SW 1271 (cell line): Measurements from ENCODE around the gene NEU4.
"Not testable (repeated sequence)": the region's sequence is repeated elsewhere in the genome, so short reads cannot be mapped to it uniquely, and the experiment has no call there.

ENCODE experiments used
- DNase-seq, 2 experiments: peaks; one replicate each; lab custom pipeline; 2025; lab: John Stamatoyannopoulos, UW

Gene NEU4, protein sequence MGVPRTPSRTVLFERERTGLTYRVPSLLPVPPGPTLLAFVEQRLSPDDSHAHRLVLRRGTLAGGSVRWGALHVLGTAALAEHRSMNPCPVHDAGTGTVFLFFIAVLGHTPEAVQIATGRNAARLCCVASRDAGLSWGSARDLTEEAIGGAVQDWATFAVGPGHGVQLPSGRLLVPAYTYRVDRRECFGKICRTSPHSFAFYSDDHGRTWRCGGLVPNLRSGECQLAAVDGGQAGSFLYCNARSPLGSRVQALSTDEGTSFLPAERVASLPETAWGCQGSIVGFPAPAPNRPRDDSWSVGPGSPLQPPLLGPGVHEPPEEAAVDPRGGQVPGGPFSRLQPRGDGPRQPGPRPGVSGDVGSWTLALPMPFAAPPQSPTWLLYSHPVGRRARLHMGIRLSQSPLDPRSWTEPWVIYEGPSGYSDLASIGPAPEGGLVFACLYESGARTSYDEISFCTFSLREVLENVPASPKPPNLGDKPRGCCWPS

DNA sequence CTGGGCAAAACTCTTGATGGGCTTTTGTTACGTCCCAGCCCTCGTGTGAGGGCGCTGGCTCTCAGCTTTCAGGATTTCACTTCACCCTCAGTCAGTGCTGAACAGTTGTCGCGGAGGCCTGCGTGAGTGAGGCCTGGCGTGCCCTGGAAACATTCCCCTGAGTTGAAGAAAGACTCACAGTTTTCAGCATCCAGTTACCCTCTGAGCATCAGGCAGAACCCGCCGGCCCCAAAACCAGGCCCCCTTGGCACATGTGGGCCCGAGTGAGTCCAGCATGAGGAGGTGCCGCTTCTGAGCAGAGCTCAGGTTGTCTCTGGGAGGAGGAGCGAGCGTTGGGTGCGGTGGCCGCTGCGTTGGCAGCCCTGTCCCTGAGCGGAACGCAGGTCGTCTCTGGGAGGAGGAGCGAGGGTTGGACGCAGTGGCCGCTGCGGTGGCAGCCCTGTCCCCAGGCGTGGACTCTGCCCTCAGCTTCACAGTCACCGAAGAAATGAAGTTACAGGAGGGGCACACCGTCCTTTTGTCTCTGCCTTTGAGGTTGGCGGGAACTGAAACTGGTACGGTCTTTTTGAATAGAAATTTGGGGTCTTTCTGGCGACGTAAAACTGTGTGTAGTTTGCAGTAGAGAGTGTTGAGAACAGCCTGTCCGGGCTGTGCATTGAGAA is at the start of gene NEU4:
NEU4 (plus strand) TSS at position 473 of the 662 bp plus-strand sequence. CDS start 5,292 bp downstream, outside the sequence.
- DNase-seq, result no peak

DNA sequence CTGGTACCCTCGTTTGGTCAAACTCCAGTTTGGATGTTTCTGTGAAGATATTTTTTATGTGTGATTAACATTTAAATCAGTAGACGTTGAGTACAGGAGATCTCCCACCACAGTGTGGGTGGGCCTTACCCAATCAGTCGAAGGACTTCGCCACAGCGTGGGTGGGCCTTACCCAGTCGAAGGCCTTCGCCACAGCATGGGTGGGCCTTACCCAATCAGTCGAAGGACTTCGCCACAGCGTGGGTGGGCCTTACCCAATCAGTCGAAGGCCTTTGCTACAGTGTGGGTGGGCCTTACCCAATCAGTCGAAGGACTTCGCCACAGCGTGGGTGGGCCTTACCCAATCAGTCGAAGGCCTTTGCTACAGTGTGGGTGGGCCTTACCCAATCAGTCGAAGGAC is 49.1 kb upstream of the NEU4 start:
- not testable (repeated sequence) for DNase-seq

DNA sequence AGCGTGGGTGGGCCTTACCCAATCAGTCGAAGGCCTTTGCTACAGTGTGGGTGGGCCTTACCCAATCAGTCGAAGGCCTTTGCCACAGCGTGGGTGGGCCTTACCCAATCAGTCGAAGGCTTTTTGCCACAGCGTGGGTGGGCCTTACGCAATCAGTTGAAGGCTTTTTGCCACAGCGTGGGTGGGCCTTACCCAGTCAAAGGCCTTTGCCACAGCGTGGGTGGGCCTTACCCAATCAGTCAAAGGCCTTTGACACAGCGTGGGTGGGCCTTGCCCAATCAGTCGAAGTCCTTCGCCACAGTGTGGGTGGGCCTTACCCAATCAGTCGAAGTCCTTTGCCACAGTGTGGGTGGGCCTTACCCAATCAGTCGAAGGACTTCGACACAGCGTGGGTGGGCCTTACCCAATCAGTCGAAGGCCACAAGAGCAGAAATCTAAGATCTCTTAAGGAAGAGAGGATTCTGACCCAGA is 48.7 kb upstream of the NEU4 start:
- no peak for DNase-seq

DNA sequence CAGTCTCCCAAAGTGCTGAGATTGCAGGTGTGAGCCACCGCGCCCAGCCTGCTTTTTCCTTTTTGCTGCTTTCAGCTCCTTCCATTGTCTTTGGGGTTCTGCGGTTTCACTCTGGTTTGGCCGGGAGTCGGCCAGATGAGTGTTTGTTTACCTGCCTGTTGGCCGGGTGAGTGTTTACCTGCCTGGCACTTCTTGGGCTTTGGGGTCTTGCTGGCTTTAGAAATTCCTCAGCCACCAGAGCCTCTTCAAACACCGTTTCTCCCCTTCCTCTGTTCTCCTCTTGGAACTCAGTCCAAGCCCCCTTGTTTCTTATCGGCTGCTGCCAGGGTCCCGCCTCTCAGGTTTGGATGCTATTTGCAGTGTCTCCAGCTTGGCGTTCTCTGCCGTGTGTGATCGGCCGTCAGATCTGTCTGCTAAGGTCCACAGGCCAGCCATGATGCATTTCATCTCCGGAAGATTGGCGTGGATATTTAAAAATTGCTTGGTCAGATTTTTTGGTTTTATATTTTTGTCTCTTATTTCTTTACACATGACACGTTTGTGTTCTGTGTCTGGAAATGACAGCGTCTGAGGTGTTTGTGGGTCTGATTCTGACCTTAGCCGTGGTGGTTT is 46.6 kb upstream of the NEU4 start:
- no peak for DNase-seq

DNA sequence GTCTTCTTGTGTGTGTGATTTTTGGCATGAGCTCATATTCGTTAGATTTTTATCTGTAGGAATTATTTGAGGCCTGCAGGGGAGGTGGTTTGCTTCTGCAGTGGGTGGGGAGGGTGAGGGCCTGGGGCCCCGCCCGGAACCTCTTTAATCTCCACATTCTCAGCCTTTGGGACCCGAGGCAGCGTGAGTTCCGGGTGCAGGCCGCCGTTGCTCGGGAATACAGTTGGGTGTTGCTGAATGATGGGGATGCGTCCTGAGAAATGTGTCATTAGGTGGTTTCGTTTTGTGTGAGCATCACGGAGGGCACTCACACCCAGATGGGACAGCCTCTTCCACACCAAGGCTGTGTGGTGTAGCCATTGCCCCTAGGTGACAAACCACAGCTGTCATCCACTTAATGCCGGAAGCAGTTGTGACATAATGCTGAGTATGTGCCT is 46.0 kb upstream of the NEU4 start:
- DNase-seq, result no peak

DNA sequence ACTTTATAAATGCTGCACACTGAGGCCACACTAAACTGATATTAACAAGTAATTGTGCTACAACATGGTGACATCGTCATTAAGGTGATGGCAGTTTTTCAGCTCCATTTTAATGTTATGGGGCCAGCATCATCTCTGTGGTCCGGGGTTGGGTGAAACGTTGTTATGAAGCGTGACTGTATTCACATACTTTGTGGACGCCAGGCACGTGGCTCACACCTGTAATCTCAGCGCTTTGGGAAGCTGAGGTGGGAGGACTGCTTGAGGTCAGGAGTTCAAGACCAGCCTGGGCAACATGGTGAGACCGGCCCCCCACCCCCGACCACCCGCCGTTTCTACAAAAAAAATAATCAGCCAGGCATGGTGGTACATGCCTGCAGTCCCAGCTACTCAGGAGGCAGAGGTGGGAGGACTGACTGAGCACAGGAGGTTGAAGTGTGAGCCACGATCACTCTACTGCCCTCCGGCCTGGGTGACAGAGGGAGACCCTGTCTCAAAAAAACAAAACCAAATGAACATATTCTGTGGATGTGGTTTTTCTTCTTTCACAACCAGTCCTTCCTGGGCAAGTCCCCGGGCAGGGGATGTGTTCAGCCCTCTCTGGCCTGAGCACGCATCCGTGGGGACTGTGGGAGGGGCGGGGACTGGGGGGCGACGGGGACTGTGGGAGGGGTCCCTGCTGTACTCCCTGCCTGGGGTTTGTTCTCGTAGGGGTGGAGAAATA is 45.3 kb upstream of the NEU4 start:
- DNase-seq, result no peak

DNA sequence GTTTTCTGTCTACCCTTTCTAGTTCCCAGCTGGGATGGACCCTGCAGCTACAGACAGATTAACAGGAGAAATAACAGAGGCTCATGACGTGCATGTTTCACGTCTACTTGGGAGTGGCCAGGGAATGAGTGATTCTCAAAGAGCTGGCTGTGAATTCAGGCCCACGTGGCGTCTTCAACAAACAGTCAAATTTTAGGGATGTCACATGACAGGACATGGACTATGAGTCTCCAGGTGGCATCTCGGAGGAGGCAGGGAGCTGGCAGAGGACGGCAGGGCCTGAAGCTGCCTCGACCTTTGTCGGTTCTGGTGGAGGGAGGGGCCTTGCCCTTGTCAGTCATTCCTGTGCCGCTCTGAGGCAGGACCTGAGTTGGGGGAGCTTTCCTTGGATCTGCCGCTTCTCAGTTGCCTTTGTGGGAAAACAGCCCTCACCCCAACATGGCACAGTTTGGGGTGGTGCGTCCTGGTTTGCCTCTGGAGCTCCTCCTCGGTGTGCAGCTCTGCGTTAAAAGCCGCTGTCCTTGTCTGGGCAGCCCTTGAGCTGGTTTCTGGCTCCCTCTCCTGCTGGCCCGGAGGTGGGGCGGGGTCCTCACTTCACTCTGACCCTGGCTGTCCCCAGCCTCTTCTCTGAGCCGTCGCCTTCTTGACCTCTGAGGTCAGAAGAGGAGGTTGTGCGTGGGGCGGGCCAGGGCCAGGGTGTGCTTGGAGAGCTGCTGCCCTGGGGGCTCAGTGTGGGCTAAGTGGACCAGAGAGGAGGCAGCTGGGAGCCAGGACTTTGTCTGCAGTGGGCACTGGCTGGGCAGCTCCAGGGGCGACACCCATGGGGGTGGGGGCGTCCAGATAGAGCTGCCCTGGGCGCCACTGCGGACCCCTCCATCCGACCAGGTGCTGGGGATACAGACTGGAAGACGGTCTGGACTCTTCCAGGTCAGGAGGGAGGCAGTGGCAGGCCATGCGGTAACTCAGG is 44.4 kb upstream of the NEU4 start:
- DNase-seq, result no peak

DNA sequence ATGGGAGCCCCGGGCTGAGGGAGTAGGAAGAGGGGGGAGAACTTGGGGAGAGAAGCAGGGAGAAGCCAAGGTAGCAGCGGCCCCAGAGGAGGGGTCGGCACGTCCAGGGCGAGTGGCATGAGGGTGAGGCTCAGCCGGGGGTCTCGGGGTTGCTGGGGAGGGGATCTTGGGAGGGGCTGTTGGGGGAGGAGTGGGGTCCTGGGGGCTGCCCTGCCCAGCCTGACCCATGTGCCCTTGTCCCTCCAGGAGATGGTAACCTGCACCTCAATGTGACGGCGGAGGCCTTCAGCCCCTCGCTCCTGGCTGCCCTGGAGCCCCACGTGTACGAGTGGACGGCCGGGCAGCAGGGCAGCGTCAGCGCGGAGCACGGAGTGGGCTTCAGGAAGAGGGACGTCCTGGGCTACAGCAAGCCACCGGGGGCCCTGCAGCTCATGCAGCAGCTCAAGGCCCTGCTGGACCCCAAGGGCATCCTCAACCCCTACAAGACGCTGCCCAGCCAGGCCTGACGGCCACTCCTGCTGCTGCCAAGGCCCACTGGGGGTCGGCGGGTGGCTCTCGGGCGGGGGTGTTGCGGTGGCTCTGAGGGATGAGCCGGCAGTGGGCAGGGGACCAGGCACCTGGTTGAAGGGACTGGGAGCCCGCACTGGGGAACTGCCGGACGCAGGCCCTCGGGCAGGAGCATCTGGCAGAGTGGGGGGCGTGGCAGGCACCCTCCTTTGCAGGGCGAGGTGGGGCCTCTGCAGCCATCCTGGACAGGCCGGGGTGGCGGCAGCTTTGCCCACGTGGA is 41.3 kb upstream of the NEU4 start:
- no peak for DNase-seq

DNA sequence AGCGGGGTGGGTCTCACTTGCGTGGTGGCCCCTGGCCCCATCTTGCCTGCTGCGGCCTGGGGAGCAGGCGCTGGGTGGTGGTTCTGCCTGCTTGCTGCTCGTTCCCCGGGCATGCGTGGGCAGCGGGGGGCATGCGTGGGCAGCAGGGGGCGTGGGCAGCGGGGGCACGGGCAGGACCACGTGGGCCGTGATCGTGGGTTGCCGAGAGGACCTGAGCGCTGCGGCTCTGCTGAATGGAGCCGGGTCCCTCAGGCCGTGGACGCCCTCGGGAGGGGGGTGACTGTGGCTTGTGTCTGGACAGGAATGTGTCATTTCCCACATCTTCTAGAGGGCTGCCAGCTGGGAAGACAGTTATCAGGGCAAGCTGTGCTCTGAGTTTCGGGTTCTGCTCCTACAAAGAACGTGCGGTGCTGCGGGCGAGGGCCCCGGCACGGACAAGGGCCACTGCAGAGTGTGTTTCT is 40.7 kb upstream of the NEU4 start:
- no peak for DNase-seq

DNA sequence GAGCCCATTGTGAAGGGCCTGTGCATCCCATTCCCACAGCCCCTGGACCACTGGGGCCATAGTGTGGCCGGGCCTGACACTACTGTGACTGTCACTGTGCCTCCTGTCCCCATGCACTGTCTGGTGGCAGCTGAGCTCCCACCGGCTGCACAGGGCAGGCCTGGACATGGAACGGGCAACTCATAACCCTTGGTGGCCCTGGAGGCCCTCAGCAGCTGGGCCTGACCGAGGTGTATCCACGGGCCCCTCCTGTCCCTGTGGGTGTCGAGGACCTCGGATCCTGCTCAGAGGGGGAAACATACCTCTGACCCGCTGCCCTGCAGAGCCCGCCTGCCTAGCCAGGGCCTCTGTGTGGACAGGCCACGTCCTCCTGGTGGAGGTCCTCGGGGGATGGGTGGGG is 40.1 kb upstream of the NEU4 start:
- DNase-seq, result no peak

DNA sequence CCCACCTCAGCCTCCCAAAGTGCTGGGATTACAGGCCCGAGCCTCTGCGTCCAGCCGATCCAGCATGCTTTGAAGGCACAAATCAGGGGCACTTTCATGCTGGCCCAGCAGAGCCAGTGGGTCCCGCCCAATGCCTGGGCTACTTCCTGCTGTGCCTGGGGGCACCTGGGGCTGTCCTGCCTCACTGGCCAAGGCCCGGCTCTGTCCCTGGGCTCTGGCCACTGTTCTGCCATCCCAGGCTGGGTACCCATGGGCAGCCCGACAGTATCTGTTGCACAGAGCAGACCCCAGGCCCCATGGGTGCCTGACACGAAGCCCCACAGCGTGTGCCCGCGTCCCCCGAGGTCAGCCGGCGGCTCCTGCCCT is 39.2 kb upstream of the NEU4 start:
- no peak for DNase-seq

DNA sequence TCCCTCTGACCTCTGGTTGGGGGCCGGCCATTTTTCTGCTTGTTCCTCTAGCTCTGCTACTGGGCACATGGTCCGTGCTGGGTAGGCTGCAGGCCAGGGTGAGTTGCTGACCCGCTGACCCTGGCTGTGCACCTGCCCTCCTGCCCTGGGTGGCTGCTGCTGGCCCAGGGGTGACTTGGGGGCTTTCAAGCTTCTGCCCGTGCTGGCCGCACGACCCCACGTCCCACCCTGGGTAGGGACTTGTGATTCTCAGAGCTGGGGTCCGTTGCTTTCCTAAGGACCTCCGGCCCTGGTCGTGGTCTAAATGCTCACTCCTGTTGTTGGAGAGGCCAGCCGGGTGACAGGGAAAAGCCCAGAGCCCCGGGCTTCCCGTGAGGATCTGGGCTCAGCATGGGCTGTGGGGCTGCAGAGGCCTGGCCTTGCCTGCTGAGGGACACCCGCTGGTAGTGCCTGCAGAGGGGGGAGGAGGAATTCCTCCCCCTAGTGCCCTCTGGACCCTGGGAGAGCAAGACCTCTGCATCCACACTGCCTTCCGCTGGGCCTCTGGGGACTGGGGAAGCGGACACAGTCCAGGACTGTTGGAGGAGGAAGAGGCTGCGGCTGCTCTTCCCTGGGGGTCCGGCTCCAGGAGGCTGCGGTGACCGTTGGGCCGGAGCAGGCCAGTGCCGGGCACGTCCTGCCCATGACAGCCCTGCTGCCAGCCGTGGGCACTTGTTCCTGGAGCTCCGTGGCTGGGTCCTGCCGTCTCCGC is 38.6 kb upstream of the NEU4 start:
- DNase-seq, result no peak

DNA sequence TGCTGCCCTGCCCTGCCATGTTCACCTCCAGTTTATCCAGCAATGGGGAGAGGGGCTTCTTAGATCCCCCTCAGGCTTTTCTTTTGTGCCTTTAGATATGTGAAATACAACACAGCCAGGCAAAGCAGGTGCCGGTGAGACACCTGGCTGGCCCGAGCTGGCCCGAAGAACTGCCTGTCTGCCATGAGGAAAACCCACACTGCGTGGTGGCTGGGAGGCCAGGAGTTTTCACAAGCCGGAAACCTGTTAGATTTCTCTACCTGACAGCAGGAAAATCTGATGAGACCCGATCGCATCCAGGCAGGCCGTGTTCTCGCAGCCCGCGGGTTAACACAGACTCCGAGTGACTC is 38.1 kb upstream of the NEU4 start:
- no peak for DNase-seq

DNA sequence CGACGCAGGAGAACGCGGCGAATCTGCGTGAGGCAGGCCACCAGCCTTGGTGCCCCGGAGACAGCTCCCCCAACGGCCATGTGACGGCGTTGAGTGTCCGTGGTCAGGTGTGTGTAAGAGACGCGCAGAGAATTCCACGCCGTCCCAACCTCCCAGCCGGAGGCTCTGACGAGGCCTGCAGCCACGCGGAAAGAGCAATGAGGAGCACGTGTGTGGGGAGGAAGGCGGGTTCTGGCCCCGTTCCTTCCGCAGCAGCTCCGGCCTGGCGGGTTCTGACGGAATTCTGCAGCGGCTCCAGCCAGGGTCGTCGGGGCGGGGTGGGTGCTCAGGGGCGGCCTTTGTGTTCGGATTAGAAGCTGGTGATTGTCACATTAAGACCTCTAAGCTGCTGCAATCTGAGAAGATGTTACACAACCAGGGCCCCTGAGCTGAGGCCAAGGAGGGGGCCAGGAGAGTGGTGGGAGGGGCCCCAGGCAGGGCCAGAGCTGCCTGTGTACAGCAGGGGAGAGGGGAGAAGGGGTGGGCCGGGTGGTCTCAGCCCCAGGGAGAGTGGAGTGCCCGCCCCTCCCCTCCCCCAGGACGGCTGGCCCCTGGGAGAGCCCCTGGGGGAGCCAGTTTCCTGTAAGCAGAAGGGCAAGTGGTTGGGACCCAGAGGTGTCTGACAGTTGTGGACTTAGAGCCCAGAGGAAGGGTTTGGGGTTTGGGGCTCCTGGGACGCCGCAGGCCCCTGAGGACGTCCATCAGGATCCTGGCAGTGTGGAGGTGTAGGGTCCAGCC is 37.5 kb upstream of the NEU4 start:
- DNase-seq, result no peak

DNA sequence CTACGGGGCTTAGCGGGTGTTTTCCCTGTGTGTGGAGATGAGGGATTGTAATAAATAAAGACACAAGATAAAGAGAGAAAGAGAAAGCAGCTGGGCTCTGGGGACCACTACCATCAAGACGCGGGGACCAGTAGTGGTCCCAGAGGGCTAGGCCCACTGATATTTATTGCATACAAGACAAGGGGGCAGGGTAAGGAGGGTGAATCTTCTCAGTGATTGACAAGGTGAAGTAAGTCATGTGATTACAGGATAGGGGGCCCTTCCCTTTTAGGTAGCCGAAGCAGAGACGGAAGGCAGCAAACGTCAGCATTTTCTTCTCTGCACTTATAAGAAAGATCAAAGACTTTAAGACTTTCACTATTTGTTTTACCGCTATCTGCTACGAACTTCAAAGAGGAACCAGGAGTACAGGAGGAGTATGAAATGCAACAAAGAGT is 36.9 kb upstream of the NEU4 start:
- no peak for DNase-seq

DNA sequence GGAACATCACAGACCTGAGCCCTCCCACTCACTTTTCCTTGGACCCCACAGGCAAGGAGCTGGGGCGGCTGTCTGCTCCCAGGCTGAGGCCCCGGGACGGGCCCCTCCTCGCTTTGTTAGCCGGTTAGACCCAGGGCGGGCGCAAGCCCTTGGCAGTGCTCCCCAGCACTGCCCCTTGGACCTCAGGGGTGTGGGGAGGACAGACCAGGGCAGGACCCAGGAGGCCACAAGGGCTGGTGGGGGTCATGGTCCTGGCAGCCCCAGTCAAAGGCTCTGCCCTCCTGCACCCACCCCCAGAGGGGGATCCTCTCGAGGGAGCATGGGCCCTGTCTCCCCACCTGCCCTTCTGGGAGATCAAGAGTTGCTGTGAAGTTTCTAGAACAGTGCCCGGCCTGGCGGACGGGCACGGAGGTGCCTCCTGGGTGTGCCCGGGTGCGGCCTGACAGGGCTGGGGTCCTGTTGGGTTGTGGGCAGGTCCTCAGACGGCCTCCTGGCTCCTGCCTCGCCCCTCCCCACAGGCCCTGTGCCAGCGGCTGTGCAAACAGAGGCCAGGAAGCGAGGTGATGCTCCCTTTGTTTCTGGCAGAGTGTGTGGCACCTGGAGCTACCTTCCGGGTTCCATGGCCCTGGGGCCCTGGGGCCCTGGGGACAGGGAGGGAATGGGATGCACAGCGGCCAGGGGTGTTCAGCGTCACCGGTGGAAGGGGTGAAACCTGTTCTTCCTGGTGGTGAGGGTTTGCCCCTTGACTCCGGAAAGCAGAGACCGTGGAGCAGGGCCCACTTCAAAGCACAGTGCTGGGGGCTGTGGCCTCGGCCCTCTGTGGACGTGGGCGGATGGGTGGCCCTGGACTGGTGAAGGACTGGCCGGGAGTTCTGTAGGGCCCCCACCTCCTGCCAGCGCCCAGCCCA is 35.2 kb upstream of the NEU4 start:
- no peak for DNase-seq

DNA sequence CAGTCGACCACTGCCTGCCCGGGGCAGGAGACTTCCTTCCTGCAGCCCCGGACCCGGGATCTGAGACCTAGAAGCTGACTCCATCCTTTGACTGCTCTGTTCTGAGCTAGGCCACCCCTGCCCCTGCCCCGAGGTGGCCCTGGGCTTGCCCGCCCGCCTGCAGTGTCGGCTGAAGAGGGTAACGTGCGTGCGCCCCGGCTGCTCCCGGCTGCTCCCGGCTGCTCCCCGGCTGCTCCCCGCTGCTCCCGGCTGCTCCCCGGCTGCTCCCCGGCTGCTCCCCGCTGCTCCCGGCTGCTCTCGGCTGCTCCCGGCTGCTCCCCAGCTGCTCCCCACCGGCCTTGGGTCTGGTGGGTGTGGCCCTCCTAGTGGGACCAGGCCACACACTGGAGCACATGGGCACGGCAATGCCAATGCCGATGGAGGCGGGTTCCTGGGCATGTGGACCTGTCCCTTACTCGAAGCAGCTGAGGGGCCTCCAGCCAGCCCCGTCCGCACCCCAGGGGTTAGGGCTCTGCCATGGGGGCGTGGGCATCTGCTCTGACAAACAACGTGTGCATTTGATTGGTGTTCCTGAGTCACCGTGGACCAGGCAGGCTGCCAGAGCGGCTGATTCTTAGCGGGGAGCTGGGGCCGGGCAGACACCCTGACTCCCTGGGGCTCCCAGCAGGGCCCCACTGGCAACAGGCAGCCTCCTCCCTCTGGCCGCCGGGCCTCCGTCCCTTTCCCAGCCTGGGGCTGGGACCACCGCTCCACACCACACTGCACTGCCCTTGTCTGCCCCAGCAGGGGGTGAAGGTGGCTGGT is 34.4 kb upstream of the NEU4 start:
- no peak for DNase-seq
